ENCODE results near the gene TMEM191B. TPM values are rescaled to one million over a fixed set of nuclear protein-coding genes. Genes with fewer than 3 reads are reported as not detected.
A peak's percentile ranks its signal among the peaks of the same experiment; 100 is the strongest.
"Not testable (repeated sequence)": the region's sequence is repeated elsewhere in the genome, so short reads cannot be mapped to it uniquely, and the experiment has no call there.

Gene TMEM191B
- 0.84 TPM for total RNA-seq
- long read RNA-seq = 0 reads

DNA sequence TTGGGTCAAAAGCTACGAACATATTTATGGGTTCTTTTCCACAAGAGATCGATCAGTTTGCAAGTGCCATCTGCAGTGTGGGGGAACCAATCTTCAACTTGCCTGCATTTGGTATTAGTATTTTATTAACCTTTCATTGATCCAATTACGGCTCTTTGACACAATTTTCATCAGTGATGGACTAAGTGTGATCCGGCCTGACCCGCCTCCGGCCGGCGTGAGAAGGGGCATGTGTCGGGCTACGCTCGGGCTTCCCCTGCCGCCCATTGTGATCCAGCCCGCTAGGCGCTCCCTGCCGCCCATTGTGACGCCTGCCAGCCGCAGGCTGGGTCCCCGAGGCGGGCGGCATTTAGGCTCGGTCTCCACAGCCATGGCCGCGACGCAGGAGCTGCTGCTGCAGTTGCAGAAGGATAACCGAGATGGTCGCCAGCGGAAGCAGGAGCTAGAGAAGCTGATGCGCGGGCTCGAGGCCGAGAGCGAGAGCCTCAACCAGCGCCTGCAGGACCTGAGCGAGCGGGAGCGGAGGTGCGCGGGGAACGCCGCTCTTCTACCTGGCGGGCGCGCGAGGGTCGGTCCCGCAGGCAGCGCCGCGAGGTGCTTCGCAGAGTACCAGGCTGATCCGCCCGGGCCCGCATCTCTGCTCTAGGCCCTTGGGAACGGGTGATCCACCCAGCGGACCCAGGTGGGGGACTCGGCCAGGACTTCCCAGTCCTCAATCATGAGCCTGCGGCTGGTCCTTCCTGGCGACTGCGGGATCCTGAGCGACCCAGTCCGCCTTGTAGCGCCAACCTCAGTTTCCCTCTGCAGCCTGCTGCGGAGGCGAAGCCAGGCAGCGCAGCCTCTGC, at the start of gene TMEM191B:
TSS of gene TMEM191B (plus strand) at position 51 of the 845 bp plus-strand sequence. CDS start at position 230, 179 bp downstream.
- DNase-seq (ENCODE audit: low spot score) = not testable (repeated sequence)

DNA sequence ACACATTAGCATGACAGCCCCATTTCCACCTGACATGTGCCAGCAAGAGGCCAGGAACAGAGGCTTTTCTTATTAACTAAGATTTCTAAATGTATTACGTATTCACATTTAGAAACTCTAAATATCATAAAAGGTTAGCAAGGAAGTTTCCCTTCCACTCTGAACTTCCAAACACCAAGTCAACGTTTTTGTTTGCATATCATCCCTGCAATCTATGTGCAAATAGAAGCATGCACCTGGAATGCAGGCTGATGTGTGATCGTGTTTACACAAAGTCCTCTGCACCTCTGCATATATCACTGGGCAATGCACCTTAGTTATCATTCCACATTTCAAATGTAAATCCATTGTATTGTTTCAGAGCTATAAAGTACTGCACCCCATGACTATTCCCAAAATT, 31.4 kb upstream of the TMEM191B start:
- DNase-seq (ENCODE audit: low spot score) = not testable (repeated sequence)

DNA sequence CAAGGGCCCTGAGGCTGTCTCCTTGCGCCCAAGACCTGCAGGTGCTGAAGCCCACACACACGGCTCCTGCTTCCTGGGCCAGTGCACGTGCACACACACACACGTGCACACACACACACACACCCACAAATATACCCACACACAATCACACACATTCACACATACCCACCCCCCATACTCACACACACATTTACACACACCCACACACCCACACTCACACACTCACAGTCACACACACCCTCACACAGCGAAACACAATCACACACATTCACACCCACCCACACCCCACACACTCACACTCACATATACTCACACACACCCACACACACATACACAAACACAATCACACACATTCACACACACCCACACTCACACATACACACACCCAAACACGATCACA, 16.3 kb upstream of the TMEM191B start:
- not testable (repeated sequence) for DNase-seq (ENCODE audit: low spot score)

DNA sequence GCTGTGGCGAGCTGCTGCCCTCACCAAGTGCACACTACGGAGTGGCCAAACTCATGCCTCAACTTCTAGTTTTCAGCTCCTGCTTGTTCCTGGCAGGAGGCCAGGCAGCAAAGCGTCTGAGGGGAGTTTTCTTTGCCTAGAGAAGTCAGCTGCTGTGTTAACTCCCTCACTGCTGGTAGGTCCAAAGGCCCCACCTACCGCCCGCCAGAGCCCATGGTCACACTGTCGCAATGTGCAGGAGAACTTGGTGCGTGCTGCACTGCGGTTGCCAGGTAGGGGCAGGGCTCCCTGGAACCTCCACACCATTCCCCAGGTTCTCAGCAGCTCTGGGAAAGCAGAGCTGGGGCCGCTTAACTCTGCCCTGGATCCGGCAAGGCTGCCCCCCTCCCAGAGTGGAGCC, 15.2 kb upstream of the TMEM191B start:
- not testable (repeated sequence) for DNase-seq (ENCODE audit: low spot score)

DNA sequence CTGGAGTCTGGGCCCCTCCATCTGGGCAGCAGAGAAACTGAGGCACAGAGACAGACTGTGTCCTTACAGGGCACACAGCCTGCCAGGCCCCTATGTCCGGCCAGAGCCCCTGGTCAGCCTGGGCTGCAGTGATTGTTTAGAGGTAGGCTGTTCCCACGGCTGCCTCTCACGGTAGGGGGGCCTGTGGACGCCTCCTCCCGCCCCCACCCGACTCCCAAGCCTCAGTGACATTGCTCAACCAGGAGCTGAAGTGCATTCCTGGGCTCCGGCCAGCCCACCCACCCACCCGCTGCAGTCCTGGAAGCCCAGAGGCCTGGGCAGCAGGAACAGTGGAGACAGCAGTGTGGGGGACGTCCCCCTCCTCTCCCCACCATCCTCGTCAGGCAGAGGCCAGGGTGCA, 14.1 kb upstream of the TMEM191B start:
- DNase-seq (ENCODE audit: low spot score) = not testable (repeated sequence)

DNA sequence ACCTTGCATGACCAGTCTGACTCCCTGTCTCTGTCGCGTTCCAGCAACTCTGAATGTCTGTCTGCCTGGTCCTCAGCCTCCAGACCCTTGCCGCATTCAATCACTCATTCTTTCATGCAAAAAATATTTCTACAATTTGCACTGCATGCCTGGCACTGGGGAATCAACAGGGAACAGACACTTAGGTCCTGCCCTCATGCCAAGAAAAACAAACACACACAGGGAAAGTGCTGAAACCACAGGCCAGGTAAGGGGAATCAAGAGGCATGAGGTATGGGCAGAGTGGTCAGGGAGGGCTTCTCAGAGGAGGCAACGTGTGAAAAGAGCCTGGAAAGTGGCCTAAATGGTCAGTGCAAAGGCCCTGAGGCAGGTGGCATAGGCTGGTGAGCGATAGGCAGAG, 9.5 kb upstream of the TMEM191B start, which contains the start of gene GGTLC3:
TSS of gene GGTLC3 (minus strand) at position 101 of the 400 bp plus-strand sequence. CDS start 264 bp downstream, outside the sequence.
- DNase-seq (ENCODE audit: low spot score) = not testable (repeated sequence)

DNA sequence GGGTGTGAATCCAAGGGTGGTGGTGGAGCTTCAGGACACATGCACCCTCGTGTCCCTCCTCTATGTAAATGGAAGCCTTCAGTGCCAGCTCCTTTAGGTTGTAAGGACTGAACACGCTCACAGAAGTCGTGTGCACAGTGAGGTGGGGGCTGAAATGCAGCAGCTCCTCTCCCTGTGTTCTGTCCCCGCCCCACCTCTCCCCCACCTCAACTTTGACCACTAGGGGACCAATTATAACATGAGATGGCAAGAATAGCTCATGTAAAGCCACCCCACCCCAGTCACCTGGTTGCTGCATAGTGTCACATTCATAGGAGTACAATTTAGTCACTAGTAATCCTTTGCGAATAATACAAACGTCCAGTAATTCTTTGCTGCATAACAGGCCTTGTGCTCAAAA, 4.8 kb upstream of the TMEM191B start:
- not testable (repeated sequence) for DNase-seq (ENCODE audit: low spot score)

DNA sequence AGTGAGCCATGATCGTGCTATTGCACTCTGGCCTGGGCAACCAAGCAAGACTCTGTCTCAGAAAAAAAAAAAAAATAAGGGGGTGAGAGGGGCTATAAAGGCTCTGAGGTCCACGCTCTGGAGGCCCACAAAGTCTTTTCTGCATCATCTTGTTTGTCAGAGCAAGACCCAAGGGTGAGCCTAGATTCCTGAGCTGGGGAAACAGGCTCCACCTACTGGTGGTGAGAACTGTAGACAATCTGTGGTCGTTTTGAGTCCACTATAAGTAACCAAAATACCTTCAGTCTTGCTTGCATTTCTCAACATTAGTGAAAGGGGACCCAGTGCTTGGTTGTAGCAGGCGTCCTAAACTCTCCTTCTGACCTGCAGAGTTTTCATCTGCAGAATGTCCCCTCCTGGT, 4.3 kb upstream of the TMEM191B start:
- not testable (repeated sequence) for DNase-seq (ENCODE audit: low spot score)

DNA sequence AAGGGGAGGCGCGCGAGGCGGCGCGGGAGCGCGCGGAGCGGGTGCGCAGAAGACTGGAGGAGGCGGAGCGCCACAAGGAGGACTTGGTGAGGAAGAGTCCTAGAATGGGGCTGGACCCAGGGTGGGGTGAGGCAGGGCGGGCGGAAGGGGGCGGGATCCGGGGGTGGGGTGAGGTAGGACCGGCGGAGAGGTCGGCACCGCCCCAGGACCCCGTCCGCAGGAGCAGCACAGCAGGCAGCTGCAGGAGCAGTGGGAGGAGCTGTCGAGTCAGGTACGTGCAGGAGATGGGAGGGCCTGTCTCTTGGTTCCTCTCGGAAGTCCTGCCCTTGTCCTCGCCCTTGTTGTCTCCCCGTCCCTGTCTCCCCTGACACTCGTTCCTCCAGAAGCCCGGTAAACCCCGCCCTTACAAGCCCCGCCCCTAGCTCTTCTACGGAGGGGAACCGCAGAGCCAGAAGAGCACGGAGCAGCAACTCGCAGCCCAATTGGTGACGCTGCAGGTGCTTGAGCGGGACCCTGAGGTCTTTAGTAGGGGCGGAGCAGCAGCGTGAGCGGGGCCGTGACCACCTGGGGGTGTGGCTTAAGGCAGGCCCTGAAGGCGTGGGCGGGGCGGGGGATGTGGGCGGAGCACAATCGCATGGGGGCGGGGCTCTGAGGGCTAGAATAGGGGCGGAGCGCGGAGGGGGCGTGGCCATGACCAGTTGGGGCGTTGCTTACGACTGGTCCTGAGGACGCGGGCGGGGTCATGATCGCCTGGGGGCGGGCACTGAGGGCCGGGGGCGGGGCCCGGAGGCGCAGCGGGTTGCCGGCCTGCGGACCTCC, 1.2 kb downstream of the TMEM191B start:
- peak; percentile 92 for DNase-seq (ENCODE audit: low spot score)

DNA sequence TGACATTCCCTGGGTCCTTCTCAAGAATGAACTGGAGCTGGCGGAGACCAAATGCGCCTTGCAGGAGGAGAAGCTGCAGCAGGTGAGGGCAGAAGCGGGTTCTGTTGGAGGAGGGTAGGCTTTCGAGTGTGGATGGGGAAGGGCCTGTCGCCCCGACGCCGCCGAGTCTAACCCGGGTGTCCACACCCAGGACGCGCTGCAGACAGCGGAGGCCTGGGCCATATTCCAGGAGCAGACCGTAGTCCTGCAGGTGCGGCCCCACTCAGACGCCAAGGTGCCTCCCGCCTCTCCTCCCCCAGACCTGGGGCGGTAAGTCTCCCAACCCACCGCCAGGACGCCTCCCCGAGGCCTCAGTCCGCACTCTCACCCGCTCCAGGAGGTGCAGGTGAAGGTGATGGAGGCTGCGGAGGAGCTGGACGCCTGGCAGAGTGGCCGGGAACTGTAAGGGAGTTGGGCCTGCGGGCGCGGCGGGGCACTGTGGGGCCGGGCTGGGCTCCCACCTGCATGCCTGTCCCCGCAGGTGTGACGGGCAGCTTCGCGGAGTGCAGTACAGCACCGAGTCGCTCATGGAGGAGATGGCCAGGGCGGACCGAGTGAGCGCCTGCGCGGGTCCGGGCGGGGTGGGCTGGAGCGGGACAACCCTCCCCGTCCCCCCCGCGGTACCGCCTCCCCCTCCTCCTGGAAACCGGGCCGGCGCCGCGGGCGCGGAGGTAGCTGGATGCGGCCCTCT, 2.0 kb downstream of the TMEM191B start:
- DNase-seq (ENCODE audit: low spot score) = not testable (repeated sequence)

DNA sequence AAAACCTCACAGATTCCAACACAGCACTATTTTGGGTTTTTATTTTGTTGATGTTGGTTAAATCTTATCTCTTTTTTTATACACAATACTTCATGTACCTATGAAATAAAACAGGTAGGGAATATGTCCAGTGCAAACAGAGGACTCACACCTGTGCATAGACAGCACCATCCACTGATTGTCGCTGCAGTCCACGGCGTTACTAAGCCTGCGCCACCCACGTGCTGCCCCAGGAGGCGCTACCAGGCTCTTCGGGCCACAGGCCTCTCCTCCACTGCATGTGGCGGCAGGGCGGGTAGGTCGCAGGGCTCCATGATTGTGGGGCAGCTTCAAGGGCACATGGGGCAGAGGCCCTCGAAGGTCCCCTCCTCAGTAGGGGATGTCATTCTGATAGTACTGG, 6.0 kb downstream of the TMEM191B start:
- DNase-seq (ENCODE audit: low spot score) = not testable (repeated sequence)

DNA sequence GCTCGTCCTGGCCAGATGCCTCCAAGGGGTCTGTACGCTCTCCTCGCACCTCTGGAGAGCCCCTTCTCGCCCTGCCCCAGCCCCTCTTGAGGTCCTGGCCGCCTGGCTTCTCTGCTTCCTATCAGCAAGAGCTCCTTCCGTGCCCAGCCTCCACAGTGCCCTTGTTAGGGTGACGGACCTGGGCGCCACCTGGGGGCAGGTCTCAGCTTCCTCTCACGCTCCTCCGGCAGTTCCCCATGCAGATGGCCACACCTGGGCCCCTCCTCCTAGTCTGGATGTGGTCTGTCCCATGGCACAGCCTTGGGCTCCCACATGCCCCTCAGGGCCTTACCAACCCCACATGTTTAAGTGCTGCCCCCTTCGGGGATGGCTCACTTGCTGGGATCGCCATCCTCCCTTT, 6.7 kb downstream of the TMEM191B start:
- DNase-seq (ENCODE audit: low spot score) = not testable (repeated sequence)

DNA sequence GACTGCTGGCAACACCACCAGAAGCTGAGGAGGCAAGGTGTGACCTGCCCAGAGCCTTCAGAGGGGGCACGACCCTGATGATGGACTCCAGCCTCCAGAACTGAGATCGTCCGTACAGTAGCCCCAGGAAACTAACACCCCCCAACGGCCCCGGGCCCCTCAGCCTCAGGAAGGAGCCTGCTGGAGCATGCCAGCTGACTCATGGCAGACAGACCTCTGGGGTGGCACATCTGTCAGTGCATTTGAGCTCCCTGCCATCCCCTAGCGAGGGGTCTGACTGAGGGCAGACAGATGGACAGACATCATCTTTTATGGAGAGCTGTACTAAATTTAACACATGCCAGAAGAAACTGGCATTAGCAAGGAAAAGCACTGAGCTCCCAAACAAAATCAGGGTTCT, 12.4 kb downstream of the TMEM191B start:
- DNase-seq (ENCODE audit: low spot score) = not testable (repeated sequence)

DNA sequence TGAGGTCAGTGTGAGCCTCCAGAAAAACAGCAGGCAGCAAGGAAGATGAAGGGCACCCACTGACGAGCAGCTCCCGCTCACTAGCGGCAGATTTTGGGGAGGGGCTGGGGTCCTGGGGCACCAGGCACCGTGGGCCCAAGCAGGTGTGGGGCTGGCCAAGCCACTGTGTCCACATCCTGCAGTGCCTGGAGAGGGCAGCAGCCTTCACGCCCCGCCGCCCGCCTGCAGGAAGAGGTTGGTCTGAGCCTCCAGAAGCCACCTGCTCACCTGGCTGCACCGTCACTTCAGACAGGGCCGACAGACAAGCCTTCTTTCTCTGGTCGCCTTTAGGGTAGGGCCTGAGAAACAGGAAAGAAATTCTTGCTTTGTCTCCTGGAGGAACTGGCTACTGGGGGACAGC, 15.8 kb downstream of the TMEM191B start:
- not testable (repeated sequence) for DNase-seq (ENCODE audit: low spot score)

DNA sequence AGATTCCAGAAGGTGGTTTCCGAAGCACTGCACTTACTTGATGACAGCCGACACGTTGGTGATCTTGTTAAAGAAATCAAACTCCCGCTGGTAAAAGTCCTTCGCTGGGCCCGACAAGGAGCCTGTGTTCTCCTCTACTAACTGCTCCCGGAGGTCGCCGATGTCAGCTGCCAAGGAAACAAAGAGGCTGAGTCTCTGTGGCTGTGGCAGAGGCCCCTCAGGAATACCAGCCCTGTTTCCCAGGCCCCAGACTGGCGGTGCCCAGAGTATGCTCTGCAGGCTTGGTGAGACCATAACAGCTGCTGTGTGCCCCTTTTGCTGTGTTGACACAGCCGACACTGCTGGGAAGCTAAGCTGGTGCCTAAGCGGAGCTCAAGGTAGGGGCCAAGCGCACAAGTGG, 17.0 kb downstream of the TMEM191B start:
- not testable (repeated sequence) for DNase-seq (ENCODE audit: low spot score)

DNA sequence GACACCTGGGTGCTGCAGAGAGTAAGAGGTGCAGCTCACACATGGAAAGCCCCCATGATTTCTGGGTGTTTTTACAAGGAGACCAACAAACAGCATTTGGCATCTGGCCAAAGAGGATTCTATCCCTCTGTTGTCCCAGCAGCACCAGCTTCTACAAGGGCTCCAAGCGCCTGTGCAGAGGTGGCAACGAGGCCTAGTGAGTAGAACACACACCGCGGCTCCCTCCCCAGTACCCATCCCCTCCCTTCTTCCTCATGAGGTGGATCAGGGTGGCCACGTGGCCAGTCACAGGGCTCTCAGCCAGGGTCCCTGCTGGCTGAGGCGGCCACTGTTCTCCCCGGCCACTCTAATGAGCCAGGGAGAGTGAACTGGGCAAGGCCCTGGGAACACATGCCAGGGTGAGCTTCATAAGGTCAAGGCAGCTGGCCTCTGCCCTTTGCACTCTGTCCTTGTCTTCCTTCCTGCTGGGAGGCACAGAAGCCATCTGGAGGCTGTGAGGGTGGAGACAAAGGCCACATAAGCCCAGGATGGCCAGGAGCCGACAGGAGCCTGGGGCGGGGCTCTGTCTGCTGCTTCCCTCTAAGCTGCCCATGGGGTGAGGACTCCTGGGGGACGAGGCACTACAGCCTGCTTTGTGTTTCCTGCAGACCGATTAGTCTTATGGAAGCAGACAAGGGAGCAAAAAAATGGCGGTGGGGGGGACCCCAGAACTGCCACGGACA, 22.0 kb downstream of the TMEM191B start:
- DNase-seq (ENCODE audit: low spot score) = not testable (repeated sequence)

DNA sequence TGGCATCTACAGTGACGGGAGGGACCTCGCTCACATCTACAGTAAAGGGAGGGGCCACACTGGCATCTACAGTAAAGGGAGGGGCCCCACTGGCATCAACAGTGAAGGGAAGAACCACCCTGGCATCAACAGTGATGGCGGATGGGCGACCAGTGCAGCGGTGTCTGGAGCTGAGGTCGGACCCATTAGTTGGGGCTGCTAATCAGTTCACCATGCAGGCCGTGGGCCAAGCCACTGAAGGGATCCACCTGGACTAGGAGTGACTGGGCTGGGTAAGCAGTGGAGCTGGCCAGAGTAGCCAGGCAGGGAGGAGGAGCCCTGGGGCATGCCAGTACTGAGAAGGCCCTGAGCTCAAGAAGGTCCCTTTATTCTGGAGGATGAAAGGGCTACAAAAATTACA, 23.4 kb downstream of the TMEM191B start:
- DNase-seq (ENCODE audit: low spot score) = not testable (repeated sequence)

DNA sequence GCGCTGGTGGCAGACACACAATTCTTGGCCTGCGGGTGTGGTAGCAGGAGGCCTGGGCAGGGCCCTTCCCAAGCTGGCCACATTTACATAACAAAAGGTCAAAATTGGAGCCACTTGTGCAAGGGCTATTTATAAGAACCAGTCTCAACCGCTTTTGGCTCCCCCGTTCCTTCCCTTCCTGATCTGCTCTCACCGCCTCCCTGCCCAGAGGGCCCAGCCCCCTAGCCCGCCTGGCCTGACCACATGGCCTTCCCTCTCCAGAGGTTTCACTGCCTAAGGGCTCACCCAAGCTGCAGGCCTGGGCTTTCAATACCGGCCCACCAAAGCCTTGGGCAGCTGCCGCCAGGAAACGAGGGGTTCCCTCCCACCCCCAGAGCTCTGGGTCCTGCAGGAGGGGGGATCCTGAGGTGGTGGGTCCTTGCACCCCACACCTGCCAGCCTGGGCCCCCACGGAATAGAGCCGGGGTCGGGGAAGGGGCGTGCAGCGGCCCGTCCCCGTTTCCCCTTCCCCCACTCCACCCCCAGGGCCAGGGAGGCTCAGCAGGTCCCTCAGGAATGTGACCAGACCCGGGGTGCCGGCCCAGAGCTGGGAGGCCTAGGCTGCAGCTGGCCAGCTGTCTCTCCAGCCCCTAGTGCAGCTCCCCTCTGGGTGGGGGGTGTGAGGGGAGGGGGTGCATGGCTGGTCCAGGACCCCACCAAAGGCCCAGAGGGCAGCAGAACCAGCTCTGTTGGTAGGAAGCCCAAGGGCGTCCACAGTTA, 25.4 kb downstream of the TMEM191B start:
- DNase-seq (ENCODE audit: low spot score) = not testable (repeated sequence)

Data from mesenteric fat pad (tissue), 1 donor.